Motor neuron (in vitro differentiated cells): ENCODE results near the gene STRIP2. TPM values are rescaled to one million over a fixed set of nuclear protein-coding genes. Genes with fewer than 3 reads are reported as not detected.
A peak's percentile ranks its signal among the peaks of the same experiment; 100 is the strongest.
"Not testable (repeated sequence)": the region's sequence is repeated elsewhere in the genome, so short reads cannot be mapped to it uniquely, and the experiment has no call there.

Experiments used
- ATAC-seq, 8 experiments: fragments of 200-7000 bp; cut with Tn5 transposase; replicated peaks in 6 of 8; 2 replicates each; pipeline ENCODE4 v1.8.0; 2021; ENCODE audit warnings: mild to moderate bottlenecking in 8 of 8, moderate library complexity in 8 of 8
- H3K27ac ChIP-seq, 2 donors: fragments of 250-450 bp; sonication (Bioruptor Pico); 2 replicates each; pipeline ENCODE4 v1.9.0; 2021; ENCODE audit warnings: antibody characterized with exemption in 2 of 2, mild to moderate bottlenecking in 2 of 2, moderate library complexity in 1 of 2
- H3K4me1 ChIP-seq, 2 donors: fragments of 250-450 bp; sonication (Bioruptor Pico); replicated peaks in 1 of 2; 2 replicates each; pipeline ENCODE4 v1.6.1; 2021; ENCODE audit warnings: antibody characterized with exemption in 2 of 2, mild to moderate bottlenecking in 2 of 2, moderate library complexity in 1 of 2
- H3K4me3 ChIP-seq, 5 donors: fragments of 250-450 bp; sonication (Bioruptor Pico); 2 replicates each; pipeline ENCODE4 v1.9.0; 2021; ENCODE audit warnings: antibody characterized with exemption in 5 of 5, mild to moderate bottlenecking in 5 of 5, moderate library complexity in 4 of 5
- WGBS, 10 experiments: fragments of 450-650 bp; shearing (Covaris generic); methylation state at CpG; one replicate each; pipeline ENCODE4 v1.0.0; 2022; 5-methylcytosine and 5-hydroxymethylcytosine counted together
- in situ Hi-C, 9 experiments: fragments of 400-800 bp; cut with MboI; loops; one replicate each; pipeline ENCODE4 v1.15.0; 2021; ENCODE audit warnings: low sequenced_read_pairs in 9 of 9, low pct_unique_long_range_greater_than_20kb in 2 of 9; ENCODE audit not compliant: unreplicated experiment in 9 of 9
- total RNA-seq, 8 experiments: library from RNA; unstranded; fragments of 300-600 nt; gene quantifications; 2 replicates each; pipeline versions ENCODE4 v1.2.3 to v1.2.4, GENCODE V29; 2022

Gene STRIP2
- total RNA-seq, 8 experiments from 2014 or later: 1.2 to 41.1 (median 2.6) TPM

GRCh38 chr7:129431911-129432643 is 2.2 kb upstream of the STRIP2 start:
- ATAC-seq: peak in 2 of 8 experiments; percentile 2 to 5
- no peak overlapping the region for H3K4me3 ChIP-seq
- in situ Hi-C loops: no loop called here
- H3K27ac ChIP-seq: no peak overlapping the region
- H3K4me1 ChIP-seq: peaks cover 3 to 7% of the 10 kb centered on the region in 2 donors
- 32 to 100% (median 80%) methylated on average over 1 to 4 of the region's 8 CpGs; no CpG with 5 or more reads in 3 of the 10 experiments for WGBS, 10 experiments

- ATAC-seq: peak; percentile 0 to 80 (median 76)
- in situ Hi-C loops: no loop called here
- Histone ChIP-seq H3K4me1 (peaks cover 3 to 7% of the 10 kb centered on the region in 2 donors), H3K27ac (no peak overlapping the region), H3K4me3 (peak overlapping the region; percentile 60 to 97 (median 77))
- 0% methylated on average over 1 to 5 of the region's 44 CpGs; no CpG with 5 or more reads in 5 of the 10 experiments for WGBS, 10 experiments
These were observed 565 bp downstream of the STRIP2 start for GRCh38 chr7:129434675-129435318.

GRCh38 chr7:129435414-129435829 is 1.2 kb downstream of the STRIP2 start:
- Histone ChIP-seq H3K27ac (no peak overlapping the region), H3K4me1 (peaks cover 3 to 7% of the 10 kb centered on the region in 2 donors), H3K4me3 (peak overlapping the region; percentile 60 to 97 (median 77))
- WGBS, 10 experiments: 90 to 100% (median 96%) methylated on average over 2 of the region's 2 CpGs; no CpG with 5 or more reads in 7 of the 10 experiments
- no peak for ATAC-seq
- in situ Hi-C loops: no loop called here

GRCh38 chr7:129436335-129436923 is 2.2 kb downstream of the STRIP2 start:
- Histone ChIP-seq H3K4me1 (peaks cover 3 to 7% of the 10 kb centered on the region in 2 donors), H3K4me3 (no peak overlapping the region), H3K27ac (no peak overlapping the region)
- ATAC-seq: no peak
- WGBS, 10 experiments: 53 to 100% (median 88%) methylated on average over 1 to 5 of the region's 5 CpGs
- in situ Hi-C loops: no loop called here

- Histone ChIP-seq H3K4me3 (no peak overlapping the region), H3K27ac (no peak overlapping the region), H3K4me1 (peaks cover 3 to 7% of the 10 kb centered on the region in 2 donors)
- in situ Hi-C loops: no loop called here
- ATAC-seq: no peak
- WGBS, 10 experiments: 86 to 98% (median 95%) methylated on average over 2 to 5 of the region's 5 CpGs
These were observed 3.0 kb downstream of the STRIP2 start for GRCh38 chr7:129437190-129437589.

GRCh38 chr7:129438281-129438838 is 4.1 kb downstream of the STRIP2 start:
- Histone ChIP-seq H3K4me1 (peaks cover 2 to 3% of the 10 kb centered on the region in 2 donors), H3K27ac (no peak overlapping the region), H3K4me3 (no peak overlapping the region)
- WGBS, 10 experiments: 82 to 100% (median 94%) methylated on average over 1 to 6 of the region's 6 CpGs; no CpG with 5 or more reads in 1 of the 10 experiments
- no peak for ATAC-seq
- in situ Hi-C loops: no loop called here

GRCh38 chr7:129438839-129439651 is 4.8 kb downstream of the STRIP2 start:
- 11 to 100% (median 82%) methylated on average over 1 to 5 of the region's 5 CpGs for WGBS, 10 experiments
- no peak overlapping the region for H3K27ac ChIP-seq
- no peak overlapping the region for H3K4me3 ChIP-seq
- H3K4me1 ChIP-seq: peaks cover 0 to 3% of the 10 kb centered on the region in 2 donors
- in situ Hi-C loops: no loop called here
- peak in 2 of 8 experiments; percentile 66 to 69 for ATAC-seq

GRCh38 chr7:129439963-129440625 is 5.9 kb downstream of the STRIP2 start:
- Histone ChIP-seq H3K4me1 (peaks cover 0 to 3% of the 10 kb centered on the region in 2 donors), H3K27ac (no peak overlapping the region), H3K4me3 (no peak overlapping the region)
- ATAC-seq: peak in 1 of 8 experiments; percentile 23
- in situ Hi-C loops: no loop called here
- WGBS, 10 experiments: 67 to 100% (median 91%) methylated on average over 1 to 3 of the region's 3 CpGs

GRCh38 chr7:129443612-129444011 is 9.4 kb downstream of the STRIP2 start:
- WGBS, 10 experiments: 40 to 100% (median 86%) methylated on average over 1 to 2 of the region's 2 CpGs; no CpG with 5 or more reads in 4 of the 10 experiments
- in situ Hi-C loops: no loop called here
- no peak for ATAC-seq
- Histone ChIP-seq H3K4me3 (no peak overlapping the region), H3K4me1 (no peaks in the 10 kb centered on the region), H3K27ac (no peak overlapping the region)

- in situ Hi-C loops, H3K27ac ChIP-seq, ATAC-seq, H3K4me3 ChIP-seq, H3K4me1 ChIP-seq: not testable (repeated sequence)
- 40 to 100% (median 80%) methylated on average over 1 to 4 of the region's 5 CpGs for WGBS, 10 experiments
These were observed 10.5 kb downstream of the STRIP2 start for GRCh38 chr7:129444776-129445175.

- H3K4me3 ChIP-seq, H3K27ac ChIP-seq, H3K4me1 ChIP-seq, ATAC-seq, in situ Hi-C loops: not testable (repeated sequence)
- 60 to 100% (median 89%) methylated on average over 1 of the region's 2 CpGs; no CpG with 5 or more reads in 7 of the 10 experiments for WGBS, 10 experiments
These were observed 12.7 kb downstream of the STRIP2 start for GRCh38 chr7:129446925-129447324.

GRCh38 chr7:129447445-129447844 is 13.2 kb downstream of the STRIP2 start:
- ATAC-seq, in situ Hi-C loops, H3K4me1 ChIP-seq, H3K27ac ChIP-seq, H3K4me3 ChIP-seq: not testable (repeated sequence)
- 80 to 100% (median 94%) methylated on average over 1 to 6 of the region's 6 CpGs; no CpG with 5 or more reads in 3 of the 10 experiments for WGBS, 10 experiments
